ENCODE results near the gene BNIP1.
"Not testable (repeated sequence)": the region's sequence is repeated elsewhere in the genome, so short reads cannot be mapped to it uniquely, and the experiment has no call there.

The BNIP1 gene

GRCh38 chr5:173144200-173145176 lies at the start of gene BNIP1:
BNIP1 (plus strand) TSS chr5:173144531; CDS start chr5:173144546, 15 bp downstream.
- in situ Hi-C loops (cut with MboI; ENCODE audit: low sequenced_read_pairs) = no loop called here

GRCh38 chr5:173098787-173099186 lies 45.5 kb upstream of the BNIP1 start:
- in situ Hi-C loops (cut with MboI; ENCODE audit: low sequenced_read_pairs) = no loop called here

DNA sequence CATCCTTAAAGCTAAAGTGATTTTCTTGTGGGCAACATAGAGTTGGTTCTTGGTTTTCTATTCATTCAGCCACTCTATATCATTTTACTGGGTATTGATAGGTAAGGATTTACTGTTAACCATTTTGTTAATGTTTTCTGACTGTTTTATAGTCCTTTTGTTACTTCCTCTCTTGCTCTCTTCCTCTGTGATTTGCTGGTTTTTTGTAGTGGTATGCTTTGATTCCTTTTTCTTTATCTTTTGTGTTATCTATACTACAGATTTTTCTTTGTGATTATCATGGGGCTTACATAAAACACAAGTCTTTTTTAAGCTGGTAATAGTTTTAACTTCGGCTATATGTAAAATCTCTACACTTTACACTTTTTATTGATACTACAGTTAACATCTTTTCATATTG lies 44.9 kb upstream of the BNIP1 start:
- in situ Hi-C loops (cut with MboI; ENCODE audit: low sequenced_read_pairs) = no loop called here

- in situ Hi-C loops (cut with MboI; ENCODE audit: low sequenced_read_pairs) = no loop called here
Observed at GRCh38 chr5:173101245-173101644, 43.1 kb upstream of the BNIP1 start.

DNA sequence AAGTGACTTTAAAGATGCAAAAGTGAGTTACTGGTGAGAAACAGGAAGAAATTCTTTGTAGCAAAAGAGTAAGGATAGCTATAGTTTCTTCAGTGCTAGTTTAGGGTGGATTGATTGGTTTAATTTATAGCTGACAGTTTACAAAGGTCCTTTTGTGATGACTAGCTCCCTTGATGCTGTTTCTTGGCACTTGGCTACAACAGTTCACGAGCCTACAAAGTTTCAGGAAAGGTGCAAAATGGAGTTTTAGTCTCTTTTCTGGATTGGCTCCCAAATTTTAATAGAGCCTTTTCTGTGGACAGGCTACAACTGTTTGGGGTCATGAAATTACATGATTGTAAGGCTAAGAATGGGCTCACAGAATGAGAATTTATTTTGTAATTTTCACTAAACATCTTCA lies 40.9 kb upstream of the BNIP1 start:
- in situ Hi-C loops (cut with MboI; ENCODE audit: low sequenced_read_pairs) = no loop called here

DNA sequence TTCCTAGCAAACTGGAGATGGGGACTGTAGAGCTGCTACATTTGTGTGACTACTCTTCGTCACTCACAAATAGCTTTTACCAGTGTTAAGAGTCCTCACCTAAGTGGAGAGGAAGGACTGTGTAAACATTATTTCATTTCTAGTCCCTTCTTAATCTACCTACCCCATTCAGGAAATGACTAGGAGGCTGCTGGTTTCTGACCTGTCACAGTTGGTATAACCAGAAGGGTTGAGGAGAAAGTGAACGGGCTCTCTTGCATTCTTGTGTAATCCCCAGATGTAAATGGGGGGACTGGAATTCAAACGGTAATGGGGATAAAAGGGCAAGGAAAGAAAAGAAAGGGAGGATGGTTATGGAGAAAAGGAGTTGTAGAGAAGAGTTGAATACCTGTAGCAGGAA lies 35.4 kb upstream of the BNIP1 start:
- in situ Hi-C loops (cut with MboI; ENCODE audit: low sequenced_read_pairs) = no loop called here

DNA sequence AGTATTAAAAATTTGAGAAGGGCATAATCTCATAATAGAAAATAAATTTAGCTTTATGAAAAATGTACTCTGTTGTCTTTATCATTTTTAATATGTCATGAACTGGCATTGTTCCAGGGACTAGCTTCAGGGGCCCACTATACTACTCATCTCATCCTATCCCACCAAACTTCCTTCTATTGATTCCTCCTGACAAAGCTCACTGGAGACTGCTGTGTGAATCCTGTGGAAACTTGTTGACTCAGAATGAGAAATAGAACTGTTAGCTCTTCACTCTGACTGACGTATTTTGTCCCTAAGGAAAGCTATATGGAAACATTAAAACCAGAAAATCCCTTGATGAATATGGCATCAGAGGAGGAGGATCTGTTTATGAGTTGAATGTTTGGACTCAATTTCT lies 29.8 kb upstream of the BNIP1 start:
- in situ Hi-C loops (cut with MboI; ENCODE audit: low sequenced_read_pairs) = no loop called here

- in situ Hi-C loops (cut with MboI; ENCODE audit: low sequenced_read_pairs) = no loop called here
Observed at GRCh38 chr5:173119719-173120118, 24.6 kb upstream of the BNIP1 start.

DNA sequence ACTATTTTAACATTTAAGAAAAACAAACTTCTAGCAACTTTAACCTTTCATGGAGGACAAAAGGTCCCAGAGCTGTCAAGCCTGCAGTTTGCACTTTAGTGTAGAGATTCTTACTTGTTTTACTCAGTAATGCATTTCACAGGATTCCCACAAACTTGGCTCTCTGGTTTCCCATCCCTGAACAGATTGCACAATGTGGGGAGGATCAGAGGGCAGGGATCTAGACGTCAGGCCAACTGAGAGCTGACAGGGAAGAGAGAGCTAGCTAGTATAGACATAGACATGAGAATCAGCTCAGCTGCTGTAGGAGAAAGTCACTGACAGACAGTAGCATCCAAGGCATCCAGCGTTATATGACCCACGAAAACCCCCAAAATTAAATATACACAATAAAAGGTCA lies 20.9 kb upstream of the BNIP1 start:
- in situ Hi-C loops (cut with MboI; ENCODE audit: low sequenced_read_pairs) = no loop called here

DNA sequence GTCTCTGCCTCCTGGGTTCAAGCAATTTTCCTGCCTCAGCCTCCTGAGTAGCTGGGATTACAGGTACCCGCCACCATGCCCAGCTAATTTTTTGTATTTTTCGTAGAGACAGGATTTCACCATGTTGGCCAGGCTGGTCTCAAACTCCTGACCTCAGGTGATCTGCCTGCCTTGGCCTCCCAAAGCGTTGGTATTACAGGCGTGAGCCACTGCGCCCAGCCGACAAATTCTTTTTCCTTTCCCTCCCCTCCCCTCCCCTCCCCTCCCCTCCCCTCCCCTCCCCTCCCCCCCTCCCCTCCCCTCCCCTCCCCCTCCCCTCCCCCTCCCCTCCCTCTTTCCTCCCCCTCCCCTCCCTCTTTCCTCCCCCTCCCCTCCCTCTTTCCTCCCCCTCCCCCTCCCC lies 12.2 kb upstream of the BNIP1 start:
- in situ Hi-C loops (cut with MboI; ENCODE audit: low sequenced_read_pairs) = not testable (repeated sequence)

GRCh38 chr5:173138707-173139106 lies 5.6 kb upstream of the BNIP1 start:
- in situ Hi-C loops (cut with MboI; ENCODE audit: low sequenced_read_pairs) = no loop called here

GRCh38 chr5:173139631-173140030 lies 4.7 kb upstream of the BNIP1 start:
- in situ Hi-C loops (cut with MboI; ENCODE audit: low sequenced_read_pairs) = no loop called here

DNA sequence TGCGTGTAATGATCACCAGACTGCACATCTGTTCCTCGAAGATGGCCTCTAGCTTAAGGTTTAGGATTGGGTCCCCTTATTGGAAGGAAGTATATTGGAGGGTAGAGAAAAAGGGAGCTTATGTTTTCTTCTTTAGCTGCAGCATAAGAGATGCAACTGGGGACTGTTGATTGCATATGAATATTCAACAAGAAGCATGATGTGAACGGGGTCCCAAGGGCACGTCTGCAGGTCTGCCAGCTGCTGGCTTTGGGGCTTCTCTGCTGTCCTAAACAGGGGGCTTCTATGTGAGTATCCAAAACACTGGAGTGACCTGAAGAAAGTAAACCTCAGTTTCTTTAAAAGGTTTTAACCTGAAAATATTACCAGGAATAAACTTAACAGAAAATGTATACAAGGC lies 3.6 kb upstream of the BNIP1 start:
- in situ Hi-C loops (cut with MboI; ENCODE audit: low sequenced_read_pairs) = no loop called here

DNA sequence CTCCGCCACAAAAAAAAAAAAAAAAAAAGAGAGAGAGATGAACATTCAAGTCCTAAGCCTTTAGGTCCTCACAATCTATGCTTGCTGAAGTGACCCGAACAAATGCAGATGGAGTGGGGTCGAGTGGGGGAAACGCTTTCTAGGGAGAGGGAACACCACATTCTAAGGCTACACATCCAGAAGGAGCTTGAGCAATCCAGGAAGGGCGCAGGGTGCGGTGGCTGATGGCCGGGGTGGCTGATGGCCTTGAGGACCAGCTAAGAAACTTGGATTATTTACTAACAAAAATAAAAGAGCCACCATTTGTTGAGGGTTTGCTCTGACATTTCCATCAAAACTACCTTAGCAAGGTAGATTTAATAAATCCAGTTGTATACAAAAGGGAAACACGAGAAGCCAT lies 764 bp upstream of the BNIP1 start:
- in situ Hi-C loops (cut with MboI; ENCODE audit: low sequenced_read_pairs) = no loop called here

DNA sequence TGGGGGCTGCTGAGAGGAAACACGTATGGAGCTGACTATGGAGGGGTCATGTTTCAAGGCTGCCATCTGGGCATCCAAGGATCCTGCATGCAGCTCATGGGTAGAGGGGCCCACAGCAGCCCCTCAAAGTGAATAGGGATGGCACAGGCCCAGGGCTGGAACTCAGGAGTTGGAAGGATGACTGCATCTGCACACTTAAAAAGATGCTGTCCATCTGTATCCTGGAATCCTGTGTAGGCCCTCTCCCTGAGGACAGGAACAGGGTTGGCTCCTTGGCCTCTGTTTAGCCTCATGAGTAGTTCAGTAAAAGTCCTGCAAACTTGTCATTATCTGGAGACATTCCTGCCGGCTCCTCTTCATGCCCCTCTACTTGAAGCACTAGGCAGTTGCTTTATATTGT lies 4.0 kb downstream of the BNIP1 start:
- in situ Hi-C loops (cut with MboI; ENCODE audit: low sequenced_read_pairs) = no loop called here

DNA sequence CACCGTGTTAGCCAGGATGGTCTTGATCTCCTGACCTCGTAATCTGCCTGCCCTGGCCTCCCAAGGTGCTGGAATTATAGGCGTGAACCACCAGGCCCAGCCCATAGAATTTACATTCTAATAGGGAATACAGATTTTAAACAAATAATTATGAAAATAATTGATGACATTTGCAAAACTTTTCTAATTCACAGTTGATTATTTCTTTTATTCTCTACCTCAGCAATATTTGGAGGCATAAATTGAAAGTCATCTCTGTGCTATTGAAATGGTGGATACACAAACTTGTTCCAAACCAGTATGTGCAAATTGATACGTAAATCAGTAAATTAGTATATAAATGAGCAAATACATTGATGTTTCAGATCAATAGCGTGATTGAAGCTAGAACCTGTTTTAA lies 8.2 kb downstream of the BNIP1 start:
- in situ Hi-C loops (cut with MboI; ENCODE audit: low sequenced_read_pairs) = no loop called here

GRCh38 chr5:173153842-173154241 lies 9.5 kb downstream of the BNIP1 start:
- in situ Hi-C loops (cut with MboI; ENCODE audit: low sequenced_read_pairs) = no loop called here

DNA sequence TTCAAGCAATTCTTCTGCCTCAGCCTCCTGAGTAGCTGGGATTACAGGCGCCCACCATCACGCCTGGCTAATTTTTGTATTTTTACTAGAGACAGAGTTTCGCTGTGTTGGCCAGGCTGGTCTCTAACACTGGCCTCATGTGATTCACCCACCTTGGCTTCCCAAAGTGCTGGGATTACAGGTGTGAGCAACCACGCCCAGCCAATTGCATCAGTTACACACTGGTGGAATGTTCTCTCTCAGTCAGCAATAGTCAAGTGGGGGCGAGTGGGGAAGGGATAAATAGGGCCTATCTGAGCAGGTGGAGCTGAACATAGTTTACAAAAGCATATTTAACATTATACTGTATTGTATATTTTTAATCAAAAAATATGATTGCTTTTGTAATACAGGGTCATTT lies 10.3 kb downstream of the BNIP1 start:
- in situ Hi-C loops (cut with MboI; ENCODE audit: low sequenced_read_pairs) = not testable (repeated sequence)

GRCh38 chr5:173155912-173156311 lies 11.6 kb downstream of the BNIP1 start:
- in situ Hi-C loops (cut with MboI; ENCODE audit: low sequenced_read_pairs) = no loop called here

GRCh38 chr5:173158366-173158765 lies 14.0 kb downstream of the BNIP1 start:
- in situ Hi-C loops (cut with MboI; ENCODE audit: low sequenced_read_pairs) = no loop called here

- in situ Hi-C loops (cut with MboI; ENCODE audit: low sequenced_read_pairs) = no loop called here
Observed at GRCh38 chr5:173159256-173159655, 14.9 kb downstream of the BNIP1 start.

DNA sequence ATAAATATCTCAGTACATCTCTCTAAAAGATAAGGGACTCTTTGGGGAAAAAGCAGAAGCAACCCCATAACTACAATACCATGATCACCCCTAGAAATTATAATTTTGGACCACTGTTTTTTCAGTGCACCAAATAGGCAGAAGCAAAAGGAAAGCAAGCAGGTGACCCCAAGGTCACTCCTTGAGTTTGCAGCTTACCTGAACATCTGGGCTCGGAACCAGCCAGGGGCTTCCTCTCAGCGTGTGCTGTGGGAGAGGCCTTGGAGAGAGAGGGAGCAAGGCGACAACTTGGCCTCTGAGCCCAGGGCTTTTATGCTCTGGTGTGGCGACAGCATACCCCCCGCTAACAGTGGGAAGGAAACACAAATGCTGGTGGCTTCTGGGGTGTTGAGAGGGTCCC lies 16.8 kb downstream of the BNIP1 start:
- in situ Hi-C loops (cut with MboI; ENCODE audit: low sequenced_read_pairs) = no loop called here

- in situ Hi-C loops (cut with MboI; ENCODE audit: low sequenced_read_pairs) = no loop called here
Observed at GRCh38 chr5:173163219-173163618, 18.9 kb downstream of the BNIP1 start.

Data from HL-60/S4 treated with retinoic acid at 250 ng/mL for 4 days and 3 days (cell line).